Astrocyte (in vitro differentiated cells and primary cell): ENCODE data around the gene FAM222A. TPM values are rescaled to one million over a fixed set of nuclear protein-coding genes. Genes with fewer than 3 reads are reported as not detected.

Source experiments
- DNase-seq: peaks from one replicate; pipeline ENCODE4 v3.0.0-alpha.2; 2010; ENCODE audit warnings: low read depth
- FAIRE-seq: peaks from 2 replicates; lab custom pipeline; 2011; peaks lifted over from hg19 to GRCh38; lab: Jason Lieb, UNC
- H2AFZ ChIP-seq: 2 replicates; pipeline ENCODE4 v1.6.0; 2012; ENCODE audit warnings: low read depth, low read length, inconsistent platforms
- H3K27ac ChIP-seq: 2 replicates; pipeline ENCODE4 v1.5.1; 2011; ENCODE audit warnings: low read depth, low read length, inconsistent platforms
- H3K27me3 ChIP-seq: 2 replicates; pipeline ENCODE4 v1.6.0; 2011; ENCODE audit warnings: low read length, inconsistent platforms; ENCODE audit not compliant: insufficient read depth
- H3K36me3 ChIP-seq: 2 replicates; pipeline ENCODE4 v1.5.1; 2011; ENCODE audit warnings: low read length, inconsistent platforms; ENCODE audit not compliant: insufficient read depth
- H3K4me1 ChIP-seq: 2 replicates; pipeline ENCODE4 v1.5.1; 2011; ENCODE audit warnings: low read length, inconsistent platforms; ENCODE audit not compliant: insufficient read depth
- H3K4me2 ChIP-seq: 2 replicates; pipeline ENCODE4 v1.6.0; 2012; ENCODE audit warnings: low read length, inconsistent platforms
- H3K4me3 ChIP-seq: 2 replicates; pipeline ENCODE4 v1.5.1; 2011; ENCODE audit warnings: low read depth, mild to moderate bottlenecking, low read length, inconsistent platforms; ENCODE audit not compliant: insufficient read depth
- H3K79me2 ChIP-seq: 2 replicates; pipeline ENCODE4 v1.6.0; 2012; ENCODE audit warnings: mild to moderate bottlenecking, low read length, inconsistent platforms; ENCODE audit not compliant: insufficient read depth
- H3K9ac ChIP-seq: 2 replicates; pipeline ENCODE4 v1.6.0; 2012; ENCODE audit warnings: mild to moderate bottlenecking, low read length, inconsistent platforms
- H3K9me3 ChIP-seq: 2 replicates; pipeline ENCODE4 v1.5.1; 2012; ENCODE audit warnings: low read depth, mild to moderate bottlenecking, low read length, inconsistent platforms; ENCODE audit not compliant: insufficient read depth
- H4K20me1 ChIP-seq: 2 replicates; pipeline ENCODE4 v1.6.0; 2012; ENCODE audit warnings: low read length, inconsistent platforms; ENCODE audit not compliant: insufficient read depth
- H3K27ac Mint-ChIP-seq: one replicate; pipeline ENCODE4 v1.8.0; 2021; ENCODE audit warnings: mild to moderate bottlenecking, mixed read lengths; ENCODE audit not compliant: unreplicated experiment
- H3K27me3 Mint-ChIP-seq: one replicate; pipeline ENCODE4 v1.8.0; 2021; ENCODE audit warnings: low read depth, mixed read lengths; ENCODE audit not compliant: unreplicated experiment
- H3K36me3 Mint-ChIP-seq: one replicate; pipeline ENCODE4 v1.8.0; 2021; ENCODE audit warnings: low read depth, mixed read lengths; ENCODE audit not compliant: unreplicated experiment
- H3K4me1 Mint-ChIP-seq: one replicate; pipeline ENCODE4 v1.8.0; 2021; ENCODE audit warnings: low read depth, mixed read lengths; ENCODE audit not compliant: unreplicated experiment
- H3K4me3 Mint-ChIP-seq: one replicate; pipeline ENCODE4 v1.8.0; 2021; ENCODE audit warnings: mild to moderate bottlenecking, moderate library complexity, mixed read lengths; ENCODE audit not compliant: unreplicated experiment
- H3K9me3 Mint-ChIP-seq: one replicate; pipeline ENCODE4 v1.8.0; 2021; ENCODE audit warnings: mild to moderate bottlenecking, mixed read lengths; ENCODE audit not compliant: unreplicated experiment
- EZH2 ChIP-seq: IDR thresholded peaks from 2 replicates; pipeline ENCODE4 v1.6.1; 2012; ENCODE audit warnings: mild to moderate bottlenecking, low read length, inconsistent platforms; ENCODE audit not compliant: insufficient read depth
- total RNA-seq: library from RNA; stranded (reverse); gene quantifications from 2 replicates; pipeline ENCODE4 v1.2.1, GENCODE V29; 2021
- TF ChIP-seq, protein P1 (sequence below): IDR thresholded peaks from 2 replicates; pipeline ENCODE4 v1.5.1; 2011; ENCODE audit warnings: low read depth, mild to moderate bottlenecking, inconsistent platforms, low read length, moderate library complexity; ENCODE audit not compliant: insufficient read depth

The FAM222A gene
- total RNA-seq, 1 donor from 2014 or later, result 1.2 TPM

DNA sequence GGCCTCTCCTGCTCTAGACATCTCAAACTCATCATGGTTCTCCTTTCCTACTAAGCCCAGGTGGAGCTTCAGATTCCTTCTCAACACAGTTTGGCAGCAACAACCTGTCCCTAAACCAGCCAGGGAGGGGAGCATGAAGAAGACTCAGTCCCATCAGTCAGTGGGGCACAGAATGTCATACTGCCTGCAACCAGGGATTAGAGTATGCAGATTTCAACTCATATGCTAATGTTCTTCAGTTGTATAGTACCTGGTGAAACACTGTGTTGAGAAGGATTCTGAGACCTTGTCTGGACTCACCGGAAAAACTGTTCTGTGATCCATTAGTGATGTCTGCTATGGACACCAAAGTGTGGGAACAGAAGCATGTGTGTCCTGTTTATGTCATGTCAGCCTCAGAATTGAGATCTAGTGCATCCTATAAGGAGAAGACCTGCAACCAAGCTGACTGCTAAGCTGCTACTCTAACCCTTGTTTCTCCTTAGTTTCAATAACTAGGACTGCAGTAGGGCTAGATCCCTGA, 76.0 kb downstream of the FAM222A start:
- Histone ChIP-seq H3K4me2 (no peak overlapping the region), H2AFZ (no peak overlapping the region), H3K4me3 (no peak overlapping the region), H3K27me3 (no peaks in the 10 kb centered on the region), H3K9ac (no peak overlapping the region), H3K9me3 (no peaks in the 10 kb centered on the region), H4K20me1 (no peaks in the 10 kb centered on the region), H3K27ac (no peak overlapping the region), H3K36me3 (no peaks in the 10 kb centered on the region), H3K79me2 (no peaks in the 10 kb centered on the region), H3K4me1 (no peaks in the 10 kb centered on the region)
- Mint-ChIP-seq H3K27me3 (peaks cover 4% of the 10 kb centered on the region), H3K4me1 (no peaks in the 10 kb centered on the region), H3K4me3 (no peak overlapping the region), H3K9me3 (no peaks in the 10 kb centered on the region), H3K27ac (no peak overlapping the region), H3K36me3 (no peaks in the 10 kb centered on the region)
- TF ChIP-seq, protein P1, sequence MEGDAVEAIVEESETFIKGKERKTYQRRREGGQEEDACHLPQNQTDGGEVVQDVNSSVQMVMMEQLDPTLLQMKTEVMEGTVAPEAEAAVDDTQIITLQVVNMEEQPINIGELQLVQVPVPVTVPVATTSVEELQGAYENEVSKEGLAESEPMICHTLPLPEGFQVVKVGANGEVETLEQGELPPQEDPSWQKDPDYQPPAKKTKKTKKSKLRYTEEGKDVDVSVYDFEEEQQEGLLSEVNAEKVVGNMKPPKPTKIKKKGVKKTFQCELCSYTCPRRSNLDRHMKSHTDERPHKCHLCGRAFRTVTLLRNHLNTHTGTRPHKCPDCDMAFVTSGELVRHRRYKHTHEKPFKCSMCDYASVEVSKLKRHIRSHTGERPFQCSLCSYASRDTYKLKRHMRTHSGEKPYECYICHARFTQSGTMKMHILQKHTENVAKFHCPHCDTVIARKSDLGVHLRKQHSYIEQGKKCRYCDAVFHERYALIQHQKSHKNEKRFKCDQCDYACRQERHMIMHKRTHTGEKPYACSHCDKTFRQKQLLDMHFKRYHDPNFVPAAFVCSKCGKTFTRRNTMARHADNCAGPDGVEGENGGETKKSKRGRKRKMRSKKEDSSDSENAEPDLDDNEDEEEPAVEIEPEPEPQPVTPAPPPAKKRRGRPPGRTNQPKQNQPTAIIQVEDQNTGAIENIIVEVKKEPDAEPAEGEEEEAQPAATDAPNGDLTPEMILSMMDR, result no peak
- TF ChIP-seq EZH2, result no peak
- FAIRE-seq (no peak), DNase-seq (no peak)

DNA sequence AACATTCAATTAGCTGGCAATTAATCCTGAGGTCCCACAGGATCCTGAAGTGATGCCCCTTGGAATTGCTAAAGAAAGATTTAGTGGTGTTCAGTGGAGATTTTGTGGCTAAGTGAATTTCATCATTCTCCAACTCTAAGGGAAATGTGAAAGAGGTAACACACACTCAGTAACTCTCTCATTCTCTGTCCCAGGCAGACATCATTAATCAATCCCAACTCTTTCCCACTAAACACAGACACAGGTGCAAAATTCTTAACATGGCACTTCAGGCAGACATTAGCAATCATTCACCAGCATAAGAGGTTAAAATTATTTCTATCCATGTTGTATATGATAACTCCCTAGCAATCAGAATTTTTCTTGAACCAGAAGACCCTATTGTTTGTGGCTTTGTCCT, 79.4 kb downstream of the FAM222A start:
- H3K4me2 ChIP-seq, result no peak overlapping the region
- no peak overlapping the region for H3K4me3 Mint-ChIP-seq

GRCh38 chr12:109793411-109793810, 79.8 kb downstream of the FAM222A start:
- Histone ChIP-seq H3K9ac (no peak overlapping the region), H3K4me3 (no peak overlapping the region), H3K4me2 (no peak overlapping the region), H3K27me3 (no peaks in the 10 kb centered on the region), H3K9me3 (no peaks in the 10 kb centered on the region), H3K79me2 (no peaks in the 10 kb centered on the region), H4K20me1 (no peaks in the 10 kb centered on the region), H3K4me1 (peaks cover 3% of the 10 kb centered on the region), H3K36me3 (no peaks in the 10 kb centered on the region), H2AFZ (no peak overlapping the region), H3K27ac (no peak overlapping the region)
- Mint-ChIP-seq H3K4me1 (no peaks in the 10 kb centered on the region), H3K36me3 (no peaks in the 10 kb centered on the region), H3K4me3 (no peak overlapping the region), H3K9me3 (no peaks in the 10 kb centered on the region), H3K27ac (no peak overlapping the region), H3K27me3 (peaks cover 3% of the 10 kb centered on the region)
- TF ChIP-seq, protein P1, result no peak
- TF ChIP-seq EZH2, result no peak
- DNase-seq (no peak), FAIRE-seq (no peak)

More for the DNA sequence above, 79.4 kb downstream of the FAM222A start:
- Histone ChIP-seq H3K4me3 (no peak overlapping the region), H3K9ac (no peak overlapping the region), H3K79me2 (no peaks in the 10 kb centered on the region), H3K27ac (no peak overlapping the region), H3K36me3 (no peaks in the 10 kb centered on the region), H3K4me1 (peaks cover 3% of the 10 kb centered on the region), H4K20me1 (no peaks in the 10 kb centered on the region), H2AFZ (no peak overlapping the region), H3K9me3 (no peaks in the 10 kb centered on the region), H3K27me3 (no peaks in the 10 kb centered on the region)
- DNase-seq (no peak), FAIRE-seq (no peak)
- H3K27me3 Mint-ChIP-seq, result peaks cover 4% of the 10 kb centered on the region
- TF ChIP-seq, protein P1, result no peak
- no peak for TF ChIP-seq EZH2
- no peaks in the 10 kb centered on the region for H3K36me3 Mint-ChIP-seq
- H3K4me1 Mint-ChIP-seq, result no peaks in the 10 kb centered on the region
- H3K9me3 Mint-ChIP-seq, result no peaks in the 10 kb centered on the region
- H3K27ac Mint-ChIP-seq, result no peak overlapping the region
